Measurements from ENCODE around the gene IQSEC1. TPM values are rescaled to one million over a fixed set of nuclear protein-coding genes. Genes with fewer than 3 reads are reported as not detected.
A peak's percentile ranks its signal among the peaks of the same experiment; 100 is the strongest.

IQSEC1 gene
- total RNA-seq, 1 donor from 2014 or later: 27.1 TPM

- Histone ChIP-seq H3K9me3 (ENCODE audit: control insufficient read depth in 3 of 3, low read length in 3 of 3) (no peaks in the 10 kb centered on the region), H3K36me3 (ENCODE audit: control insufficient read depth in 3 of 3, insufficient read depth in 3 of 3, low read length in 3 of 3) (peaks cover 58 to 64% (median 58%) of the 10 kb centered on the region in 3 donors), H3K27ac (ENCODE audit: low read depth, low read length) (no peak overlapping the region), H3K9ac (ENCODE audit: low read depth in 1 of 3, low read length in 3 of 3) (peak overlapping the region in 1 of 3 donors; percentile 69), H3K27me3 (ENCODE audit: control insufficient read depth in 3 of 3, insufficient read depth in 3 of 3, low read length in 3 of 3) (no peaks in the 10 kb centered on the region), H3K4me3 (ENCODE audit: low read length in 3 of 3) (no peak overlapping the region), H3K4me1 (ENCODE audit: control insufficient read depth in 3 of 3, insufficient read depth in 3 of 3, low read length in 3 of 3) (peaks cover 30 to 41% (median 36%) of the 10 kb centered on the region in 3 donors)
Measured at GRCh38 chr3:12906141-12906915, 166.9 kb downstream of the IQSEC1 start.

- peak overlapping the region; percentile 75 for H3K27ac ChIP-seq (ENCODE audit: low read depth, low read length)
- peaks cover 53 to 61% (median 55%) of the 10 kb centered on the region in 3 donors for H3K36me3 ChIP-seq (ENCODE audit: control insufficient read depth in 3 of 3, insufficient read depth in 3 of 3, low read length in 3 of 3)
- H3K4me1 ChIP-seq (ENCODE audit: control insufficient read depth in 3 of 3, insufficient read depth in 3 of 3, low read length in 3 of 3): peaks cover 30 to 40% (median 33%) of the 10 kb centered on the region in 3 donors
- no peaks in the 10 kb centered on the region for H3K27me3 ChIP-seq (ENCODE audit: control insufficient read depth in 3 of 3, insufficient read depth in 3 of 3, low read length in 3 of 3)
- H3K9me3 ChIP-seq (ENCODE audit: control insufficient read depth in 3 of 3, low read length in 3 of 3): no peaks in the 10 kb centered on the region
- H3K9ac ChIP-seq (ENCODE audit: low read depth in 1 of 3, low read length in 3 of 3): peak overlapping the region in 2 of 3 donors; percentile 9 to 69
- H3K4me3 ChIP-seq (ENCODE audit: low read length in 3 of 3): peak overlapping the region in 1 of 3 donors; percentile 13
Measured at GRCh38 chr3:12905316-12906071, 167.7 kb downstream of the IQSEC1 start.

GRCh38 chr3:12904951-12905315, 168.3 kb downstream of the IQSEC1 start:
- Histone ChIP-seq H3K4me1 (ENCODE audit: control insufficient read depth in 3 of 3, insufficient read depth in 3 of 3, low read length in 3 of 3) (peaks cover 30 to 40% (median 33%) of the 10 kb centered on the region in 3 donors), H3K27me3 (ENCODE audit: control insufficient read depth in 3 of 3, insufficient read depth in 3 of 3, low read length in 3 of 3) (no peaks in the 10 kb centered on the region), H3K4me3 (ENCODE audit: low read length in 3 of 3) (peak overlapping the region in 1 of 3 donors; percentile 13), H3K9me3 (ENCODE audit: control insufficient read depth in 3 of 3, low read length in 3 of 3) (no peaks in the 10 kb centered on the region), H3K9ac (ENCODE audit: low read depth in 1 of 3, low read length in 3 of 3) (peak overlapping the region; percentile 9 to 69 (median 43)), H3K36me3 (ENCODE audit: control insufficient read depth in 3 of 3, insufficient read depth in 3 of 3, low read length in 3 of 3) (peaks cover 50 to 56% (median 51%) of the 10 kb centered on the region in 3 donors), H3K27ac (ENCODE audit: low read depth, low read length) (peak overlapping the region; percentile 75)

GRCh38 chr3:12903881-12904280, 169.3 kb downstream of the IQSEC1 start:
- Histone ChIP-seq H3K27me3 (ENCODE audit: control insufficient read depth in 3 of 3, insufficient read depth in 3 of 3, low read length in 3 of 3) (no peaks in the 10 kb centered on the region), H3K4me1 (ENCODE audit: control insufficient read depth in 3 of 3, insufficient read depth in 3 of 3, low read length in 3 of 3) (peaks cover 30 to 40% (median 33%) of the 10 kb centered on the region in 3 donors), H3K36me3 (ENCODE audit: control insufficient read depth in 3 of 3, insufficient read depth in 3 of 3, low read length in 3 of 3) (peaks cover 46 to 54% (median 49%) of the 10 kb centered on the region in 3 donors), H3K9ac (ENCODE audit: low read depth in 1 of 3, low read length in 3 of 3) (peak overlapping the region in 1 of 3 donors; percentile 40), H3K4me3 (ENCODE audit: low read length in 3 of 3) (no peak overlapping the region), H3K9me3 (ENCODE audit: control insufficient read depth in 3 of 3, low read length in 3 of 3) (no peaks in the 10 kb centered on the region), H3K27ac (ENCODE audit: low read depth, low read length) (no peak overlapping the region)

GRCh38 chr3:12903000-12903800, 170.0 kb downstream of the IQSEC1 start:
- Histone ChIP-seq H3K36me3 (ENCODE audit: control insufficient read depth in 3 of 3, insufficient read depth in 3 of 3, low read length in 3 of 3) (peaks cover 40 to 48% (median 45%) of the 10 kb centered on the region in 3 donors), H3K27me3 (ENCODE audit: control insufficient read depth in 3 of 3, insufficient read depth in 3 of 3, low read length in 3 of 3) (no peaks in the 10 kb centered on the region), H3K4me1 (ENCODE audit: control insufficient read depth in 3 of 3, insufficient read depth in 3 of 3, low read length in 3 of 3) (peaks cover 30 to 40% (median 33%) of the 10 kb centered on the region in 3 donors), H3K9me3 (ENCODE audit: control insufficient read depth in 3 of 3, low read length in 3 of 3) (no peaks in the 10 kb centered on the region), H3K4me3 (ENCODE audit: low read length in 3 of 3) (no peak overlapping the region), H3K27ac (ENCODE audit: low read depth, low read length) (no peak overlapping the region), H3K9ac (ENCODE audit: low read depth in 1 of 3, low read length in 3 of 3) (no peak overlapping the region)

- H3K27me3 ChIP-seq (ENCODE audit: control insufficient read depth in 3 of 3, insufficient read depth in 3 of 3, low read length in 3 of 3): no peaks in the 10 kb centered on the region
- H3K36me3 ChIP-seq (ENCODE audit: control insufficient read depth in 3 of 3, insufficient read depth in 3 of 3, low read length in 3 of 3): peaks cover 32 to 40% (median 39%) of the 10 kb centered on the region in 3 donors
- no peak overlapping the region for H3K27ac ChIP-seq (ENCODE audit: low read depth, low read length)
- H3K9ac ChIP-seq (ENCODE audit: low read depth in 1 of 3, low read length in 3 of 3): no peak overlapping the region
- no peak overlapping the region for H3K4me3 ChIP-seq (ENCODE audit: low read length in 3 of 3)
- H3K9me3 ChIP-seq (ENCODE audit: control insufficient read depth in 3 of 3, low read length in 3 of 3): no peaks in the 10 kb centered on the region
- H3K4me1 ChIP-seq (ENCODE audit: control insufficient read depth in 3 of 3, insufficient read depth in 3 of 3, low read length in 3 of 3): peaks cover 30 to 40% (median 33%) of the 10 kb centered on the region in 3 donors
Measured at GRCh38 chr3:12902181-12902999, 170.8 kb downstream of the IQSEC1 start.

- no peak overlapping the region for H3K27ac ChIP-seq (ENCODE audit: low read depth, low read length)
- H3K4me1 ChIP-seq (ENCODE audit: control insufficient read depth in 3 of 3, insufficient read depth in 3 of 3, low read length in 3 of 3): peaks cover 31 to 33% (median 32%) of the 10 kb centered on the region in 3 donors
- no peaks in the 10 kb centered on the region for H3K9me3 ChIP-seq (ENCODE audit: control insufficient read depth in 3 of 3, low read length in 3 of 3)
- no peaks in the 10 kb centered on the region for H3K27me3 ChIP-seq (ENCODE audit: control insufficient read depth in 3 of 3, insufficient read depth in 3 of 3, low read length in 3 of 3)
- peaks cover 25 to 35% (median 34%) of the 10 kb centered on the region in 3 donors for H3K36me3 ChIP-seq (ENCODE audit: control insufficient read depth in 3 of 3, insufficient read depth in 3 of 3, low read length in 3 of 3)
- H3K9ac ChIP-seq (ENCODE audit: low read depth in 1 of 3, low read length in 3 of 3): peak overlapping the region in 1 of 3 donors; percentile 25
- no peak overlapping the region for H3K4me3 ChIP-seq (ENCODE audit: low read length in 3 of 3)
Measured at GRCh38 chr3:12901623-12902045, 171.6 kb downstream of the IQSEC1 start.

GRCh38 chr3:12900885-12901411, 172.3 kb downstream of the IQSEC1 start:
- H3K27ac ChIP-seq (ENCODE audit: low read depth, low read length): no peak overlapping the region
- H3K27me3 ChIP-seq (ENCODE audit: control insufficient read depth in 3 of 3, insufficient read depth in 3 of 3, low read length in 3 of 3): no peaks in the 10 kb centered on the region
- peaks cover 18 to 31% (median 29%) of the 10 kb centered on the region in 3 donors for H3K36me3 ChIP-seq (ENCODE audit: control insufficient read depth in 3 of 3, insufficient read depth in 3 of 3, low read length in 3 of 3)
- no peak overlapping the region for H3K4me3 ChIP-seq (ENCODE audit: low read length in 3 of 3)
- H3K9me3 ChIP-seq (ENCODE audit: control insufficient read depth in 3 of 3, low read length in 3 of 3): no peaks in the 10 kb centered on the region
- peaks cover 29 to 33% (median 29%) of the 10 kb centered on the region in 3 donors for H3K4me1 ChIP-seq (ENCODE audit: control insufficient read depth in 3 of 3, insufficient read depth in 3 of 3, low read length in 3 of 3)
- no peak overlapping the region for H3K9ac ChIP-seq (ENCODE audit: low read depth in 1 of 3, low read length in 3 of 3)
